CD4-positive, alpha-beta T cell treated with Interleukin-2 at 100 ng/mL for 4 hours (primary cell): Measurements from ENCODE around the gene PURB.
A peak's percentile ranks its signal among the peaks of the same experiment; 100 is the strongest.
"Not testable (repeated sequence)": the region's sequence is repeated elsewhere in the genome, so short reads cannot be mapped to it uniquely, and the experiment has no call there.

Experiments used
- DNase-seq: peaks from one replicate; pipeline ENCODE4 v3.0.0-alpha.2; 2020; ENCODE audit warnings: low spot score

Gene PURB

GRCh38 chr7:44852590-44852989 lies 32.7 kb downstream of the PURB start:
- DNase-seq = no peak

DNA sequence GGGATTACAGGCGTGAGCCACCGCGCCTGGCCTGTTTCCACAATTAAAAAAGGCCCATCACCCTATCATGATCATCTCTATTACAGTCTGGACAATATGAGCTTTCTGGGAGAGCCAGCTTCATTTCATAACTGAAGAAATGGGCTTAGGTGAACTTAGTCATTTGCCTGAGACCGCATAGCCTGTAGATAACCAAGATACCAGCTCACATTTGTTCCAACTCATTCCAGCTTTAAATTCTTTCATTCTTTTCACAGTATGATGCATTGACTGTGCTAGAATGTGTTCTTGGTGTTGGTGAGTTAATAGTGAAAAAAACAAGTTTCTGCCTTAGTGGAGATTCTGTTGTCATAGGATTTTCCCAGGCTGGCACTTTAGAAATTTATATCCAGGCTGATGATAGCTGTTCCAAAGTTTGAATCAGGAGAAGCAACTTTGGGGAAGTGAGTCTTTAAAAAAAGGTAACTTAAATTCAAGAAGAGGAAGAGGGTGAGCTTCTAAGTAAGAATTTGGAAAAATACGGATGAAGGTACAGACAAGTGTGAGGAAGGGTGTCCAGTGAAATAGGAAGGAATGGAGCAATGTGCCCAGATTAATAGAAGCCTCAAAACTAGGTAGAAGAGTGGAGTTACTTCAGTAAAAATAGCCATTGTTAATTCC lies 35.3 kb downstream of the PURB start:
- DNase-seq = no peak

DNA sequence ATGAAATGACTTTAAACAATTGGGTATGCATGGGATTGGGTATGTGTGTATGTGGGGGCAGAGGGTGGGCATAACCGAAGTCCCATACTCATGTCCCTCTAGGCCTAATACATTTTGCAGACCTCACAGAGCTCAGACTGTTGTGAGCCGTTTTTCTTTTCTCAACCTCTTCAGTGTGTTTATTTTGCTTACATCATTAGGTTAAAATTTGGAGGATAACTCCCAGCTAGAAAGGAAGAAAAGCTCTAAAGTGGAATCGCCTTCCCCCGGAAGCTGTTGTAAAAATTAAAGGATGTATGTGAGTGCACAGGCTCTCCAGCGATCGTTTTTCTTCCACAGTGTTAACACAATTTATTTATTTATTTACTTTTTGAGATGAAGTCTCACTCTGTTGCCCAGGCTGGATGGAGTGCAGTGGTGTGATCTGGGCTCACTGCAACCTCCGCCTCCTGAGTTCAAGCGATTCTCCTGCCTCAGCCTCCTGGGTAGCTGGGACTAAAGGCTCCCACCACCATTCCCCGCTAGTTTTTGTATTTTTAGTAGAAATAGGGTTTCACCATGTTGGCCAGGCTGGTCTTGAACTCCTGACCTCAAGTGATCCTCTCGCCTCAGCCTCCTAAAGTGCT lies 36.0 kb downstream of the PURB start:
- no peak for DNase-seq

- peak; percentile 100 for DNase-seq
Observed at GRCh38 chr7:44847920-44848634, 37.3 kb downstream of the PURB start, which contains the start of gene H2AZ2. H2AZ2 (minus strand) TSS chr7:44848087; CDS start chr7:44847971, 116 bp downstream.

DNA sequence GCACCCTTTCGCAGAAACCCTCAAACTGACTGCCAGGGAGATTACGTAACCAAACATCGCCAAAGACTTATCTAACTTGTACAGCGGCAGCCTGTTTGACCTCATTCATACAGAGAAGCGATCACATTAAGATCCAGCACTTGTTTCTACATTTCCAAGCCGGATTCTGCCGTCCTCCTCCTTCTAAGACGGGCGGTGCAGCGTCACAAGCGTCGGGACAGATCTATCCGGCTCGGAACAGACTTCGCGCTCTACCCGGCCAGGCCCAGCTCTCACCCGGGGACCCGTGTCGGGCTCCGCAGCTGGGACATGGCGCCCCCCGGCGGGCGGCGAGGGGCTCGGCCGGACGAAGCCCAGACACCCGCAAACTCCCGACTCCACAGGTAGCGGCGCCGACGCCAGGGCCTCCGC lies 37.8 kb downstream of the PURB start:
- DNase-seq = peak; percentile 87

DNA sequence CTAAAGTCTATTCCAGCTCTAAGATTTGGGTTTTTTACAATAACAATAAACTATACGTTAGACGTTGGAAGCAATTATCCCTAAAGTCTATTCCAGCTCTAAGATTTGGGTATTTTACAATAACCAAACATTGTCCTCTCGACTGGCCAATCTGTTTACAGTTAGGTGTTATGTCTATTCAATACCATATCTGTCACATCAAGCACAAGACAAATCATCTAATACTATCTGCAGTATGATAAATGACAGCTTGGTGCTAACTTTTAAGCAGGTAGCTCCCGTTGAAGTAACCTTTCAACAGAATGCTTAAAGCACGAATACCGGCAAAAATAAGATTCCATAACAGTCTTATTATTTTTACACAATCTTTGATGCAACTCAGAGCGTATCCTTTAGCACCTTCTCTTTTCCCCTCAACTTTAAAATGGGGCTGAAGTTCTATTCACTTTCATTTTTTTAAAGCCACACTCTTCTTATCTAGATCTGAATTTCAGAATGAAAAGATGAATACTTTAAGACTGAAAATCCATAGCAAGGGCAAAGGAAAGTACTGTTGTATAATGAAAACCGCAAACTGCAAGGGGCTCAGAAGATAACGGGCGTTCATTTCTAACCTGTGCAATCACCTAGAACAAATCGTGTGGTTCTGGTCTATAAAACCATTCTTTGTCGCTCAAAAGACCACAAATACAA lies 38.4 kb downstream of the PURB start:
- no peak for DNase-seq

DNA sequence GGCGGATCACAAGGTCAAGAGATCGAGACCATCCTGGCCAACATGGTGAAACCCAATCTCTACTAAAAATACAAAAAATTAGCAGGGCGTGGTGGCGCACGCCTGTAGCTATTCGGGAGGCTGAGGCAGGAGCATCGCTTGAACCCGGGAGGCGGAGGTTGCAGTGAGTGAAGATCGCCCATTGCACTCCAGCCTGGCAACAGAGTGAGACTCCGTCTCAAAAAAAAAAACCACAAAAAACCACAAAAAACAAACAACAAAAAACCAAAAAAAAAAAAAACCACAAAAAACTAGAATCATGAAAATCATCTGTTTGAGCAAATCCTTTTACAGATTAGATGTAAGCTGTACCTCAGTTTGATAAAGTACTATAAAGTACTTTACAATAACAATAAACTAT lies 38.9 kb downstream of the PURB start:
- DNase-seq = peak; percentile 32

DNA sequence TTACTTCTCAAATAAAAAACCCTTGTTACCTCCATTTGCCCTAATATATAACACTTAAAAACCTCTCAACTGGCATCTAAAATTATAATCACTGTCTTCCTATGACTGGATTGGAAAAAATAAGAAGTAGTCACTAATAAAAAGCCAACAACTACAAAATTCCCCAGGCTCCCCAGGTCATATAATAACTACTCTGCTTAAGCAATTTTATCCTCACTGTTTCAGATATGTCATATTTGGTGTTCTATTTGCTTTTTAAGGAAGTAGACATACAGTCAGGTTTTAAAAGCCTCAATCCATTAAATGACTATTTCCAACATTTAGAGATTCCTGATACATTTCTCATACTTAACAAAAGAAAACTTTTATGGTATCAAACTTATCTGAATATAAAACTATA lies 39.9 kb downstream of the PURB start:
- DNase-seq = no peak

GRCh38 chr7:44843440-44843839 lies 41.9 kb downstream of the PURB start:
- not testable (repeated sequence) for DNase-seq

DNA sequence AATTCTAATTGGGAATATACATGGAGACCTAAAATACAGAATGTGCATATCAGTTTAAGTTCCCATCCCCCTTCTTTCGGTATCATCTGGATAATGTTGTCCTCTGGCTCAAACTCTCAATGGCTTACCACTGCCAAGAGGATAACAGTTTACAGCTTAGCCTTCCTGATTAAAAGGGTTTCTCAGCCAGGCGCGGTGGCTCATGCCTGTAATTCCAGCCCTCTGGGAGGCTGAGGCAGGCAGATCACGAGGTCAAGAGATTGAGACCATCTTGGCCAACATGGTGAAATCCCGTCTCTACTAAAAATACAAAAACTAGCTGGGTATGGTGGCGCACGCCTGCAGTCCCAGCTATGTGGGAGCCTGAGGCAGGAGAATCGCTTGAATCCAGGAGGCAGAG lies 42.7 kb downstream of the PURB start:
- not testable (repeated sequence) for DNase-seq

DNA sequence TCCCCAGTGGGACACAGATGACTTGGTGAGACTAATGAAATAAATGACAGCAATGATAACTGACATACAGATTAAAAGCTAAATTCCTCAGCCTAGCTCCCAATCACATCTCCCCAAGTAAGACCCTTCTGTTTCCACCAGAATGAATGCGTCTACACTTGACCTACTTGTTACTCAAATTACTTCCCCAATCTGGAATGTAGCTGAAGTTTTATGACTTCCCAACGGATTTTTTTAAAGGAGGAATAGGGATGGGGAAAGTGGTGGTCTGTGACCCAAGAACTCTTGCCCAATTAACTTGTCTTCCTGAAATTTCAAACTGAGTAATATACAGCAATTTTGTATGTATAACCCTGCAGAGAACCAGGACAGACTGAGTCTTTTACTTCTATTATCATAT lies 46.6 kb downstream of the PURB start:
- no peak for DNase-seq

DNA sequence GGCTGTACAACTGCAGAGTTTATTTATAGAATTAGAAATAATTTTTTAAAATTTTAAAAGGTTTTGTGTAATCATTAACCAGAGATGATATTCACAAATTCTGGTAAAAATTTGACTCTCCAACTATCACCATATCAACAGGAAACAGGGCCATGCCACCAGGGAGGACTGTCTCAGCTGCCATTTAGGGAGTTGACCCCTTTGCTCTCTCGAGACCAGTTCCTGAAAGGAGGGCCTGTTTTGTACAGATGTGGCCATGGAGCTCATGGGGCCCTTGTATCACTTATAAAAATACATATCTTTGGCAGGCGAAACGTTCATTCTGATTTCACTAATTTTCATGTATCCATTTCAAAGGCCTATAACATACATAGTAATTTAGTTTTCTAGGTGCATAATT lies 57.8 kb downstream of the PURB start:
- DNase-seq = no peak
